Stomach (tissue), 9 donors: Measurements from ENCODE around the gene L3MBTL4. TPM values are rescaled to one million over a fixed set of nuclear protein-coding genes. Genes with fewer than 3 reads are reported as not detected.

Experiments
- DNase-seq, 2 donors: peaks; one replicate each; pipeline versions ENCODE4 v3.0.0 to v3.0.0-alpha.2; 2013 to 2019
- H3K27ac ChIP-seq, 5 donors: fragments of 200-600 bp in 4 of 5; sonication (generic) in 4 of 5; one replicate each; pipeline ENCODE4 v1.5.1; 2013 to 2019; ENCODE audit warnings: mild to moderate bottlenecking in 1 of 5, moderate library complexity in 1 of 5
- H3K27me3 ChIP-seq, 3 donors: fragments of 200-600 bp; sonication (generic); one replicate each; pipeline ENCODE4 v1.5.1; 2017 to 2019; ENCODE audit warnings: mixed run types in 1 of 3
- H3K36me3 ChIP-seq, 4 donors: fragments of 200-600 bp; sonication (generic); 1 replicate in 3 of 4; 2 replicates in 1 of 4; pipeline ENCODE4 v1.5.1; 2016 to 2019
- H3K4me1 ChIP-seq, 4 donors: fragments of 200-600 bp; sonication (generic); one replicate each; pipeline ENCODE4 v1.5.1; 2016 to 2019
- H3K4me3 ChIP-seq, 4 donors: fragments of 200-600 bp; sonication (generic) in 3 of 4; one replicate each; pipeline ENCODE4 v1.5.1; 2016 to 2019; ENCODE audit warnings: mild to moderate bottlenecking in 1 of 4
- H3K9me3 ChIP-seq, 4 donors: fragments of 200-600 bp; sonication (generic); one replicate each; pipeline ENCODE4 v1.5.1; 2016 to 2019
- EP300 ChIP-seq: sonication (generic); formaldehyde crosslinking; IDR thresholded peaks from one replicate; pipeline ENCODE4 v1.6.1; 2017; ENCODE audit warnings: antibody characterized with exemption
- POLR2A ChIP-seq, 4 donors: fragments of 450-650 bp; IDR thresholded peaks; one replicate each; pipeline ENCODE4 v1.6.1; 2016; ENCODE audit warnings: antibody characterized with exemption in 4 of 4, control low read depth in 2 of 4, mild to moderate bottlenecking in 1 of 4, moderate library complexity in 1 of 4
- POLR2AphosphoS5 ChIP-seq, 3 donors: sonication (generic); formaldehyde crosslinking; IDR thresholded peaks; one replicate each; pipeline ENCODE4 v1.6.1; 2016; ENCODE audit warnings: antibody characterized with exemption in 3 of 3
- WGBS, 5 donors: extraction: QIAGEN DNeasy Blood & Tissue Kit in 3 of 5; methylation state at CpG; one replicate each; pipeline versions ENCODE4 v1.1.5 to v1.1.7; 2013 to 2018; 5-methylcytosine and 5-hydroxymethylcytosine counted together
- intact Hi-C: fragments of 100-400 bp; cut with DNase I; formaldehyde crosslinking; loops from one replicate; pipeline ENCODE4 v1.15.1; 2023; ENCODE audit warnings: low total_unique reads
- polyA plus RNA-seq, 3 donors: library from polyadenylated mRNA; stranded (reverse); fragments of 200-250 nt; gene quantifications; one replicate each; pipeline ENCODE4 v1.2.3, GENCODE V29; 2013
- total RNA-seq, 5 donors: library from RNA; depleted of rRNA; stranded (reverse); fragments of >200 nt; gene quantifications; one replicate each; pipeline versions ENCODE4 v1.1.0 to v1.2.3, GENCODE V29; 2014 to 2016
- TF ChIP-seq, protein P1 (sequence below), 7 experiments: fragments of 450-650 bp in 4 of 7; fragments of 200-600 bp in 3 of 7; sonication (generic) in 3 of 7; IDR thresholded peaks; one replicate each; pipeline ENCODE4 v1.5.1; 2016 to 2019; ENCODE audit warnings: antibody characterized with exemption in 7 of 7, control low read depth in 2 of 7, mild to moderate bottlenecking in 1 of 7
- donor health status: healthy with polysubstance abuse.
- donor health status: Bipolar disorder and iron deficiency.
- donor health status: healthy.

The L3MBTL4 gene
- total and polyA plus RNA-seq, 8 donors, result 1.9 to 23.3 (median 7.6) TPM

DNA sequence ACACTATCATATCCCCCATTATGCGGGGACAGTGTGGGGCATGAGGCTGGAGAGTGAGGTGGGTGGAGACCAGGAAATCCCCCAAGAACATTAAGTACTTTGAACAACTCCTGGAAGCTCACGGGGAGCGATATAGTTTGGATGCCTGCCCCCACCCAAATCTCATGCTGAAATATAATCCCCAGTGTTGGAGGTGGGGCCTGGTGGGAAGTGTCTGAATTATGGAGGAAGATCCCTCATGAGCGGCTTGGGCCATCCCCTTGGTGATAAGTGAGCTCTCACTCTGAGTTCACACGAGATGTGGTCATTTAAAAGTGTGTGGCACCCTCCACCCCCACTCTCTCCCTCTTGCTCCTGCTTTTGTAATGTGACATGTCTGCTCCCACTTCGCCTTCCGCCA lies 422.3 kb downstream of the L3MBTL4 start:
- Histone ChIP-seq H3K4me3 (no peak overlapping the region), H3K4me1 (no peaks in the 10 kb centered on the region), H3K36me3 (no peaks in the 10 kb centered on the region), H3K9me3 (no peaks in the 10 kb centered on the region), H3K27ac (no peak overlapping the region), H3K27me3 (no peaks in the 10 kb centered on the region)
- no peak for DNase-seq
- 95 to 99% (median 95%) methylated on average over 7 of the region's 7 CpGs for WGBS, 5 donors
- intact Hi-C loops, result no loop called here
- TF ChIP-seq EP300 (no peak), POLR2AphosphoS5 (IDR thresholded peaks at IDR 0.05) (no peak), POLR2A (IDR thresholded peaks at IDR 0.05) (no peak)
- TF ChIP-seq, protein P1, sequence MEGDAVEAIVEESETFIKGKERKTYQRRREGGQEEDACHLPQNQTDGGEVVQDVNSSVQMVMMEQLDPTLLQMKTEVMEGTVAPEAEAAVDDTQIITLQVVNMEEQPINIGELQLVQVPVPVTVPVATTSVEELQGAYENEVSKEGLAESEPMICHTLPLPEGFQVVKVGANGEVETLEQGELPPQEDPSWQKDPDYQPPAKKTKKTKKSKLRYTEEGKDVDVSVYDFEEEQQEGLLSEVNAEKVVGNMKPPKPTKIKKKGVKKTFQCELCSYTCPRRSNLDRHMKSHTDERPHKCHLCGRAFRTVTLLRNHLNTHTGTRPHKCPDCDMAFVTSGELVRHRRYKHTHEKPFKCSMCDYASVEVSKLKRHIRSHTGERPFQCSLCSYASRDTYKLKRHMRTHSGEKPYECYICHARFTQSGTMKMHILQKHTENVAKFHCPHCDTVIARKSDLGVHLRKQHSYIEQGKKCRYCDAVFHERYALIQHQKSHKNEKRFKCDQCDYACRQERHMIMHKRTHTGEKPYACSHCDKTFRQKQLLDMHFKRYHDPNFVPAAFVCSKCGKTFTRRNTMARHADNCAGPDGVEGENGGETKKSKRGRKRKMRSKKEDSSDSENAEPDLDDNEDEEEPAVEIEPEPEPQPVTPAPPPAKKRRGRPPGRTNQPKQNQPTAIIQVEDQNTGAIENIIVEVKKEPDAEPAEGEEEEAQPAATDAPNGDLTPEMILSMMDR (IDR thresholded peaks at IDR 0.05), result no peak

DNA sequence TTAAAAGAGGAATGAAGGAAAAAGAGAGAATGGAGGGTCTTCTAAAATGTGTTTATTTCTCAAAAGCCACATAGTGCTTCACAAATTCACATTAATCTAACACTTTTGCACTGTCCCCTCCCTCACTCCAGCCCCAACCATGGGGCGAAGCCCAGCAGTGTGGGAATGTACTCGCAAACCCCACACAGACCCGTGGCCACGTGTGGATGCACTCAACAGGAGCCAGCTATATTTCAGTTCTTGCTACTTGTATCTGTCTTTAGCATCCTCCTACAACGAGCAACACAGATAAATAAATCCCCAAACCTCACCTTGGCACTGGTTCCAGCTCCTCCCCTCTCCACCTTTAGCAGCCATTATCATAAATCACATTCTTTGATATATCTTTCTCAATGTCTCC lies 427.5 kb downstream of the L3MBTL4 start:
- no peaks in the 10 kb centered on the region for H3K4me1 ChIP-seq
- H3K4me3 ChIP-seq, result no peak overlapping the region
- intact Hi-C loops, result no loop called here
- H3K27ac ChIP-seq, result no peak overlapping the region
- 68 to 80% (median 77%) methylated on average over 5 of the region's 5 CpGs for WGBS, 5 donors
- no peaks in the 10 kb centered on the region for H3K36me3 ChIP-seq
- H3K27me3 ChIP-seq, result no peaks in the 10 kb centered on the region
- TF ChIP-seq, protein P1 (IDR thresholded peaks at IDR 0.05), result no peak
- TF ChIP-seq POLR2AphosphoS5 (IDR thresholded peaks at IDR 0.05) (no peak), POLR2A (IDR thresholded peaks at IDR 0.05) (no peak), EP300 (no peak)
- no peaks in the 10 kb centered on the region for H3K9me3 ChIP-seq
- DNase-seq, result no peak

DNA sequence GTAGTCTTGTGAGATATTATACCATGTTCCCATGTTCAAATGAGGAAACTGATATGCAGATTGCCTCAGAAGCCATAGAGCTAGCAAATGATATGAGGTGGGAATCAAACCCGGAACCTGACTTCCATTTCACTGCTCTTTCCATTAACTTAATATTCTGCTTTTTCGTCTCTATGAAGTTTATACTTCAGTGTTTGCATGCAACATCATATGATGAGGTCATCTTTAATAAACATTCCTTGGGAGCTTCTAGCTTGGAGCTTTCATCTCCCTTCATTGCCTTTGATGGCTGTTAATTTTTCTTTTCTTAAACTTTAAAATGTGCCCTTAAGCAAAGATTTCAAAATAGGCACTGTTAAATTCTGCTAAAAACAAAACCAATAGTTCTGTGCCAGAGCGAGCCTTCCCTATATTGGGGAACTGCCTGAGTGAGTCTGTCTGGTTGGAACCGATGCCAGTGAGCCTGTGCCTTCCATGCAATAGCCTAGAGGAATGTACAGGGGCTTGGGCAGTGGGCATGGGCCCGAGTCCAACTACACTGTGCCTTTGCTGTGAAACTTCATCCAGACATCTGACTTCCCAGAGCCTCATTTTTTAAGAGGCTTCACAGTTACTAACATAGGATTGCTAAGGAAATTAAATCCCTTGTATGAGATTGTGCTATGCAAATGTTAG lies 428.3 kb downstream of the L3MBTL4 start:
- peak in 1 of 2 donors; percentile 20 for DNase-seq
- Histone ChIP-seq H3K4me3 (no peak overlapping the region), H3K36me3 (no peaks in the 10 kb centered on the region), H3K27ac (no peak overlapping the region), H3K27me3 (no peaks in the 10 kb centered on the region), H3K4me1 (no peaks in the 10 kb centered on the region), H3K9me3 (no peaks in the 10 kb centered on the region)
- WGBS, 5 donors, result 76 to 89% (median 82%) methylated on average over 5 of the region's 5 CpGs
- intact Hi-C loops, result no loop called here
- no peak for TF ChIP-seq EP300

DNA sequence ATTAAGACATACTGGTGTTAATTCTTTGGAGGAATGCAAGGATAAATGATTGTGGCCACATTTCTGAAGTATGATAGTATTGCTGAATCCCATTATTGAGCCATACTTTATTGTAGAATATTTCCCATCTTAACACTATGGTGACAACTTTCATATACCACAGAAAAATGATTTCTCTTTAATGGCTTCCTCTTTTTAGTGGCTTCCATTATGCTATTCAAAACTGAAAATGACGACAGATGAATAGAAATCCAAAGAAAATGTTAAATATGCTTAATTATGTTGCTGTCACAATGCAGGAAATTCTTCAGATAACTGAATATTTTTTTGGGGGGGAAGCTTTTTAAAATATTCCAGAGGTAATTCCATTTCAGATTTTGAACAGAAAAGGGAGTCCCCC lies 430.5 kb downstream of the L3MBTL4 start:
- TF ChIP-seq POLR2AphosphoS5 (IDR thresholded peaks at IDR 0.05) (no peak), EP300 (no peak)
- TF ChIP-seq, protein P1 (IDR thresholded peaks at IDR 0.05), result no peak
- no peaks in the 10 kb centered on the region for H3K9me3 ChIP-seq
- no peaks in the 10 kb centered on the region for H3K27me3 ChIP-seq
- 83 to 93% (median 87%) methylated on average over 1 of the region's 1 CpG for WGBS, 5 donors
- no peak overlapping the region for H3K27ac ChIP-seq
- H3K4me3 ChIP-seq, result no peak overlapping the region
- H3K4me1 ChIP-seq, result no peaks in the 10 kb centered on the region
- intact Hi-C loops, result no loop called here
- H3K36me3 ChIP-seq, result no peaks in the 10 kb centered on the region
- DNase-seq, result no peak

DNA sequence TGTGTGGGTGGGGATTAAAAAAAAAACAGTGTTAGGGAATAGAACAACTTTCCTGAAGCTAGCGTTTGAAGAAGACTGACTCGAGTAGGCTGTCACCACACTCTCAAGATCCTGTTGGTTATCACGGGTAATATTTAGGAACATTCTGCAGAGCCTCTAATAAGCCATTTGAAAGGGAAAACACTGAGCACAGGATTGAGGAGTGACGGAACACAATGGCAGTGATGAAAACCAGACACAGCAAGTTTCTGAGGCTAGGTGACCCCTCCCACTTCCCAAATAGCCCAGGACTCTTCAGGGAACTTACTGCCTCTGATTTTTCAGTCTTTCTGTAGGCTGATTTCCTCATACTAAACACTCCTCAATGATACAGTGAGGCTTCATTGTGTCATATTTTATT lies 431.2 kb downstream of the L3MBTL4 start:
- TF ChIP-seq, protein P1 (IDR thresholded peaks at IDR 0.05), result no peak
- no peak for TF ChIP-seq POLR2A (IDR thresholded peaks at IDR 0.05)
- no peak for TF ChIP-seq POLR2AphosphoS5 (IDR thresholded peaks at IDR 0.05)
- no peak for TF ChIP-seq EP300
- intact Hi-C loops, result no loop called here
- no peak overlapping the region for H3K27ac ChIP-seq
- WGBS, 5 donors, result 58 to 68% (median 63%) methylated on average over 4 of the region's 4 CpGs
- H3K36me3 ChIP-seq, result no peaks in the 10 kb centered on the region
- no peaks in the 10 kb centered on the region for H3K9me3 ChIP-seq
- peak in 1 of 2 donors; percentile 43 for DNase-seq
- no peaks in the 10 kb centered on the region for H3K27me3 ChIP-seq
- H3K4me3 ChIP-seq, result no peak overlapping the region
- no peaks in the 10 kb centered on the region for H3K4me1 ChIP-seq
